ENCODE results near the gene LDLR.
"Not testable (repeated sequence)": the region's sequence is repeated elsewhere in the genome, so short reads cannot be mapped to it uniquely, and the experiment has no call there.

The LDLR gene

DNA sequence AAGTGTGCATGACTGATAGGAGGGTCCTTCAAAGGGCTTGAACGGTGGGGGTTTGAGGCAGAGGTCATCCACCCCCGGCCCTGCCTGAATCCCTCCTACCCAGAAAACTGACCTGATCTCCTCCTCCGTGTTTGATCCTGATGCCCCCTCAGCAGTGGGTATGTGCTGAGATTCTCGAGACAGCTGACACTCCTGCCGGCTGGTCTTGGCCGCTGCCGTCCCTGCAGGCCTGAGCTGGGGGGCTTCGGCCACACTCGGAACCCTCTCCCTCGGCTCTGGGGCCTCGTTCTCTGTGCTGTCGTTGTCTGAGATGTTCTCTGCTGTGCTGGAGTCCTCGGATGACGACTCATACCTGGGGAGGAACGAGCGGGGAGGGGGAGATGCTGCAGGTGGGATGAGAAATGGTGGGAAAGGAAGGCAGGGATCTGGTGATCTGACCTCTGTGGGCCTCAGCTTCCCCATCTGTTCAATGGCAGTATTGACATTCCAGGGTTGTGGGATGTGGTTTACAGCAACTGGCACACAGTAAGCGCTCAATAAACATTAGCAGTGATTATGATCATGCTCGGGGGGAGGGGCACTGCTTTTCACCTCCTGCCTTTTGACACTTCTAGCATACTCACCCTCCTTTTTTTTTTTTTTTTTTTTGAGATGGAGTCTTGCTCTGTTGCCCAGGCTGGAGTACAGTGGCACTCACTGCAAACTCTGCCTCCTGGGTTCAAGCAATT, 87.4 kb downstream of the LDLR start:
- no peak for TF ChIP-seq POLR2AphosphoS5 (IDR thresholded peaks at IDR 0.05; ENCODE audit: low read depth, low read length)
- FAIRE-seq, result no peak
- DNase-seq (ENCODE audit: insufficient read length, low spot score), result no peak

DNA sequence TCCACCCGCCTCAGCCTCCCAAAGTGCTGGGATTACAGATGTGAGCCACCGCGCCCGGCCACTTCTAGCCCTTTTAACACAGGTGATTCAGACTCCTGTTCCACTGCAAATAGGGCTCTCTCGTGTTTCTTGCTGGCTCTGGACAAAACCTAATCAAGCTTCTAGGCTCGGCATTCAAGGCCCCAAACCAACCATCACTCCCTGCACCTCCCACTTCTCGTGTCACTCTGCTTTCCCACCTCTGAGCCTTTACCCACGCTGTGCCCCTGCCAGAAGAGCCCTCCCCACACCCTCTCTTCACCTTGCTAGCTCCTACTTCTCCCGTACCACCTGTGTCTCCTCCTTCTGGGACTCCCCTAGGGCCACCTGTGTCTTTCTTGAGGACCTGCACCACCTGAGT, 88.3 kb downstream of the LDLR start:
- TF ChIP-seq POLR2A (IDR thresholded peaks at IDR 0.05; ENCODE audit: low read depth, low read length) (no peak), PAX5 (IDR thresholded peaks at IDR 0.05; ENCODE audit: insufficient read depth, low read length, severe bottlenecking) (no peak), SPI1 (IDR thresholded peaks at IDR 0.05; ENCODE audit: low read depth, low read length) (no peak), POLR2AphosphoS5 (IDR thresholded peaks at IDR 0.05; ENCODE audit: low read depth, low read length) (no peak), POU2F2 (IDR thresholded peaks at IDR 0.05; ENCODE audit: low read depth, low read length) (no peak), TAF1 (IDR thresholded peaks at IDR 0.05; ENCODE audit: low read depth, low read length) (no peak)
- DNase-seq (ENCODE audit: insufficient read length, low spot score) (no peak), FAIRE-seq (no peak)

DNA sequence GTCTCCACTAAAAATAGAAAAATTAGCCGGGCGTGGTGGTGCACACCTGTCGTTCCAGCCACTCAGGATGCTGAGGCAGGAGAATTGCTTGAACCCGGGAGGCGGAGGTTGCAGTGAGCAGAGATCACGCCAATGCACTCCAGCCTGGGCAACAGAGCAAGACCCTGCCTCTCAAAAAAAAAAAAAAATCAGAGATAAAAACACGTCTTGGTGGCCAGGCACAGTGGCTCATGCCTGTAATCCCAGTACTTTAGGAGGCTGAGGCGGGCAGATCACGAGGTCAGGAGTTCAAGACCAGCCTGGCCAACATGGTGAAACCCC, 89.8 kb downstream of the LDLR start:
- FAIRE-seq, result not testable (repeated sequence)

DNA sequence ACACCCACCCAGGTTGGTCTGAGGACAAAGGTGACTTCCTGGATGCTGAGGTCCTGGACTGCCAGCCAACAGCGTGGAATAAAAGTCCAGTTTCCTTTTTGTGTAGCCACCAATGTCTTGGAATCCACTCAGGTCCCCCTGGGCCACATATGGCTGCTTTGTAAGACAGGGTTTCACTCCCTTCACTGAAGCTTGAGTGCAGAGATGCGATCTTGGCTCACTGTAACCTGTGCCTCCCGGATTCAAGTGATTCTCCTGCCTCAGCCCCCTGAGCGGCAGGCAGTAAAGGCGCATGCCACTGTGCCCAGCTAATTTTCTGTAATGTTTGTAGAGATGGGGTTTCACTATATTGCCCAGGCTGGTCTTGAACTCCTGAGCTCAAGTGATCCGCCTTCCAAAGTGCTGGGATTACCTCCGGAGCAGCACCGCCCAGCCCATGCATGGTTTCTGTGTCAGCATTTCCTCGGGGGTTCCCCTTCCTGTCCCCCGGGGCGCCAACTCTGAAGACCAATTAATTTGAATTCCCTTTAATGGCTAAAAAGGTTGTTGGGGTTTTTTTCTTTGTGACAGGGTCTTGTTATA, 90.5 kb downstream of the LDLR start:
- no peak; the same call in 1 of the 2 replicates for TF ChIP-seq POU2F2 (IDR thresholded peaks at IDR 0.05; ENCODE audit: low read depth, low read length)
- TF ChIP-seq POLR2AphosphoS5 (IDR thresholded peaks at IDR 0.05; ENCODE audit: low read depth, low read length), result 0 out of 2 replicates have a peak, but pooled peaks have one; percentile 49
- TF ChIP-seq TAF1 (IDR thresholded peaks at IDR 0.05; ENCODE audit: low read depth, low read length), result no peak
- FAIRE-seq (peak; percentile 81), DNase-seq (ENCODE audit: insufficient read length, low spot score) (no peak)

More for the DNA sequence above, 89.8 kb downstream of the LDLR start:
- not testable (repeated sequence) for DNase-seq (ENCODE audit: insufficient read length, low spot score)

- DNase-seq (ENCODE audit: insufficient read length, low spot score) (no peak), FAIRE-seq (no peak)
- TF ChIP-seq POLR2AphosphoS5 (IDR thresholded peaks at IDR 0.05; ENCODE audit: low read depth, low read length) (no peak), TAF1 (IDR thresholded peaks at IDR 0.05; ENCODE audit: low read depth, low read length) (no peak), SPI1 (IDR thresholded peaks at IDR 0.05; ENCODE audit: low read depth, low read length) (no peak), POLR2A (IDR thresholded peaks at IDR 0.05; ENCODE audit: low read depth, low read length) (no peak), PAX5 (IDR thresholded peaks at IDR 0.05; ENCODE audit: insufficient read depth, low read length, severe bottlenecking) (no peak), POU2F2 (IDR thresholded peaks at IDR 0.05; ENCODE audit: low read depth, low read length) (no peak)
Measured at GRCh38 chr19:11180346-11180745, 91.1 kb downstream of the LDLR start.

DNA sequence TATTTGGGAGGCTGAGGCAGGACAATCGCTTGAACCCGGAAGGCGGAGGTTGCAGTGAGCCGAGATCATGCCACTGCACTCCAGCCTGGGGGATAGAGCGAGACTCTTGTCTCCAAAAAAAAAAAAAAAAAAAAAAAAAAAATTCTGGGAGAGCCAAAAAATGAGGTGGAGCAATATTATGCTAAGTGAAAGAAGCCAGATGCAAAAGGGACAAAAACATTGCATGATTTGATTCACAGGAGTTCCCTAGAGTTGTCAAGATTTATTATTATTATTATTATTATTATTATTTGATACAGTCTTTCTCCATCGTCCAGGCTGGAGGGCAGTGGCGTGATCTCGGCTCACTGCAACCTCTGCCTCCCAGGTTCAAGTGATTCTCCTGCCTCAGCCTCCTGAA, 91.7 kb downstream of the LDLR start:
- not testable (repeated sequence) for FAIRE-seq; DNase-seq (ENCODE audit: insufficient read length, low spot score)

DNA sequence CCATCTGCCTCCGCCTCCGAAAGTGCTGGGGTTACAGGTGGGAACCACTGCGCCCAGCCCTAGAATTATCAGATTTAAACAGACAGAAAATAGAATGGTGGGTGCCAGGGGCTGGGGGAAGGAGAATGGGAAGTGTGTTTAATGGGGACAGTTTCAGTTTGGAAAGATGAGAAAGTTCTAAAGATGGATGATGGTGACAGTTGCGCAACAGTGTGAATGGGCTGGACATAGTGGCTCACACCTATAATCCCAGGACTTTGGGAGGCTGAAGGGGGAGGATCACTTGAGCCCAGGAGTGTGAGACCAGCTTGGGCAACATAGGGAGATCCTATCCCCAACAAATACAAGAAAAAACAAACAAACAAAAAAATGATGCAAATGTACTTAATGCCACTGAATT, 92.2 kb downstream of the LDLR start:
- DNase-seq (ENCODE audit: insufficient read length, low spot score), result no peak

More for the DNA sequence above, 92.2 kb downstream of the LDLR start:
- TF ChIP-seq TAF1 (IDR thresholded peaks at IDR 0.05; ENCODE audit: low read depth, low read length) (no peak), POLR2AphosphoS5 (IDR thresholded peaks at IDR 0.05; ENCODE audit: low read depth, low read length) (no peak), SPI1 (IDR thresholded peaks at IDR 0.05; ENCODE audit: low read depth, low read length) (no peak), POU2F2 (IDR thresholded peaks at IDR 0.05; ENCODE audit: low read depth, low read length) (no peak), PAX5 (IDR thresholded peaks at IDR 0.05; ENCODE audit: insufficient read depth, low read length, severe bottlenecking) (no peak), POLR2A (IDR thresholded peaks at IDR 0.05; ENCODE audit: low read depth, low read length) (no peak)
- FAIRE-seq, result no peak

Measured in GM12891 (cell line).